Esophagus muscularis mucosa (tissue), 4 donors: ENCODE measurements around the gene CTNND1. TPM values are rescaled to one million over a fixed set of nuclear protein-coding genes. Genes with fewer than 3 reads are reported as not detected.

Experiments
- DNase-seq: peaks from one replicate; pipeline ENCODE4 v3.0.0-alpha.2; 2017; ENCODE audit errors: extremely low spot score
- H3K27ac ChIP-seq, 4 donors: fragments of 200-600 bp; sonication (generic); replicated peaks in 1 of 4; 1 replicate in 3 of 4; 2 replicates in 1 of 4; pipeline ENCODE4 v1.5.1; 2016 to 2019; ENCODE audit warnings: mild to moderate bottlenecking in 1 of 4
- H3K27me3 ChIP-seq, 4 donors: fragments of 200-600 bp; sonication (generic); one replicate each; pipeline versions ENCODE4 v1.5.1 to v1.6.0; 2016 to 2019
- H3K36me3 ChIP-seq, 4 donors: fragments of 200-600 bp; sonication (generic); one replicate each; pipeline ENCODE4 v1.5.1; 2016 to 2019
- H3K4me1 ChIP-seq, 4 donors: fragments of 200-600 bp; sonication (generic); one replicate each; pipeline ENCODE4 v1.5.1; 2016 to 2019
- H3K4me3 ChIP-seq, 4 donors: fragments of 200-600 bp; sonication (generic); 1 replicate in 2 of 4; 2 replicates in 2 of 4; pipeline ENCODE4 v1.5.1; 2016 to 2019; ENCODE audit warnings: mild to moderate bottlenecking in 4 of 4, moderate library complexity in 1 of 4
- H3K9me3 ChIP-seq, 4 donors: fragments of 200-600 bp; sonication (generic); 1 replicate in 3 of 4; 2 replicates in 1 of 4; pipeline ENCODE4 v1.5.1; 2016 to 2019
- EP300 ChIP-seq: sonication (generic); formaldehyde crosslinking; IDR thresholded peaks from one replicate; pipeline ENCODE4 v1.6.1; 2017; ENCODE audit warnings: antibody characterized with exemption
- POLR2A ChIP-seq: fragments of 450-650 bp; IDR thresholded peaks from one replicate; pipeline ENCODE4 v1.6.1; 2017; ENCODE audit warnings: antibody characterized with exemption, moderate library complexity, mild to moderate bottlenecking, low read depth
- POLR2AphosphoS5 ChIP-seq, 2 donors: sonication (generic); formaldehyde crosslinking; IDR thresholded peaks; one replicate each; pipeline ENCODE4 v1.6.1; 2017; ENCODE audit warnings: antibody characterized with exemption in 2 of 2
- WGBS: methylation state at CpG from one replicate; pipeline ENCODE4 v1.1.5; 2018; 5-methylcytosine and 5-hydroxymethylcytosine counted together
- intact Hi-C: fragments of 100-400 bp; cut with DNase I; formaldehyde crosslinking; loops from one replicate; pipeline ENCODE4 v1.15.1; 2023
- total RNA-seq, 4 donors: library from RNA; depleted of rRNA; stranded (reverse); fragments of >200 nt; gene quantifications; one replicate each; pipeline versions ENCODE4 v1.1.0 to v1.2.1, GENCODE V29; 2016
- TF ChIP-seq, protein P1 (sequence below), 3 experiments: fragments of 200-600 bp in 2 of 3; fragments of 450-650 bp in 1 of 3; sonication (generic) in 2 of 3; IDR thresholded peaks; one replicate each; pipeline ENCODE4 v1.5.1; 2017 to 2019; ENCODE audit warnings: antibody characterized with exemption in 3 of 3, mild to moderate bottlenecking in 2 of 3, moderate library complexity in 1 of 3

Gene CTNND1
- total RNA-seq, 4 donors from 2014 or later: 78.1 to 101 (median 89.5) TPM

DNA sequence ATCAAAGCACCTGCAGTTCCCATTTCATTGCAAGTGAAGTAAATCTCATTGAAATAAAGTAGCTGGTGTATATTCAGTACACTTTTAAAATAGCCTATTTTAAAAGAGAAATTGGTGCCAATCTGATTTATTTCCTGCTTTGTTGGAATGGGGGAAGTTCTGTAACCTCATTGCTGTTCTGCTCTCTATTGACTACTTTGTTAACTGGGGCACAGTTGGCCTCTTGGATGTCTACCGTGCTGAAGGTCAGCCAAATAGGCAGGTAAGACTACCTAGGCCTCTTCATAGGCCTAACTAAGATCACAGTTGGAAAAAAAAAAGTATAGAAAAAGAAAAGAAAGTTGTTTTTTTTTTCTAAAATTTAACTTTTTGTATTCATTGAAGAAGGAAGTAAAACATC lies 9.2 kb downstream of the CTNND1 start:
- TF ChIP-seq EP300 (no peak), POLR2A (no peak), POLR2AphosphoS5 (IDR thresholded peaks at IDR 0.05) (no peak)
- TF ChIP-seq, protein P1, sequence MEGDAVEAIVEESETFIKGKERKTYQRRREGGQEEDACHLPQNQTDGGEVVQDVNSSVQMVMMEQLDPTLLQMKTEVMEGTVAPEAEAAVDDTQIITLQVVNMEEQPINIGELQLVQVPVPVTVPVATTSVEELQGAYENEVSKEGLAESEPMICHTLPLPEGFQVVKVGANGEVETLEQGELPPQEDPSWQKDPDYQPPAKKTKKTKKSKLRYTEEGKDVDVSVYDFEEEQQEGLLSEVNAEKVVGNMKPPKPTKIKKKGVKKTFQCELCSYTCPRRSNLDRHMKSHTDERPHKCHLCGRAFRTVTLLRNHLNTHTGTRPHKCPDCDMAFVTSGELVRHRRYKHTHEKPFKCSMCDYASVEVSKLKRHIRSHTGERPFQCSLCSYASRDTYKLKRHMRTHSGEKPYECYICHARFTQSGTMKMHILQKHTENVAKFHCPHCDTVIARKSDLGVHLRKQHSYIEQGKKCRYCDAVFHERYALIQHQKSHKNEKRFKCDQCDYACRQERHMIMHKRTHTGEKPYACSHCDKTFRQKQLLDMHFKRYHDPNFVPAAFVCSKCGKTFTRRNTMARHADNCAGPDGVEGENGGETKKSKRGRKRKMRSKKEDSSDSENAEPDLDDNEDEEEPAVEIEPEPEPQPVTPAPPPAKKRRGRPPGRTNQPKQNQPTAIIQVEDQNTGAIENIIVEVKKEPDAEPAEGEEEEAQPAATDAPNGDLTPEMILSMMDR (IDR thresholded peaks at IDR 0.05): no peak
- no peaks in the 10 kb centered on the region for H3K9me3 ChIP-seq
- H3K27me3 ChIP-seq: no peaks in the 10 kb centered on the region
- no peak for DNase-seq
- H3K4me1 ChIP-seq: peaks cover 79 to 97% (median 94%) of the 10 kb centered on the region in 4 donors
- H3K36me3 ChIP-seq: no peaks in the 10 kb centered on the region
- WGBS: 40% methylated on average over 1 of the region's 1 CpG
- no peak overlapping the region for H3K4me3 ChIP-seq
- H3K27ac ChIP-seq: no peak overlapping the region
- intact Hi-C loops: no loop called here

DNA sequence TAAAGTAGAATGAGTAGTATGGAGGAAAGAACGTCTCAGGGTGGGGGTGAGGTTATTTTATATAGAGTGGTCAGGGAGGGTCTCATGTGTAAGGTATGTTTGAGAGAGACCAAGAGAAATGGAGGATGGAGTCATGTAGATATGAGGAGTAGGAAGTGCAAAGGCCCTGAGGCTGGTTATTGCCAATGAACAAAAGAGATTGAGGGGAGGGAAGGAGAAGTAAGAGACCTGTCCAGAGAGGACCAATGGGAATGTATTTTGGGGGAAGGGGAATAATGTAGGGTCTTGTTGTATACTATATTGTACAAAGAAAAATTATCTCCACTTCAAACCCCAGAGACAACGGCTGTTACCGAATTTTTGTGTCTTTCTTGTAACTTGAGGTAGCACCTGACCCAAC lies 9.8 kb downstream of the CTNND1 start:
- Histone ChIP-seq H3K4me1 (peaks cover 79 to 97% (median 94%) of the 10 kb centered on the region in 4 donors), H3K27me3 (no peaks in the 10 kb centered on the region), H3K9me3 (no peaks in the 10 kb centered on the region), H3K4me3 (no peak overlapping the region), H3K27ac (no peak overlapping the region), H3K36me3 (no peaks in the 10 kb centered on the region)
- no peak for DNase-seq
- no peak for TF ChIP-seq EP300
- no peak for TF ChIP-seq POLR2AphosphoS5 (IDR thresholded peaks at IDR 0.05)
- TF ChIP-seq, protein P1 (IDR thresholded peaks at IDR 0.05): no peak
- TF ChIP-seq POLR2A: no peak
- WGBS: 86% methylated on average over 3 of the region's 3 CpGs
- intact Hi-C loops: no loop called here

DNA sequence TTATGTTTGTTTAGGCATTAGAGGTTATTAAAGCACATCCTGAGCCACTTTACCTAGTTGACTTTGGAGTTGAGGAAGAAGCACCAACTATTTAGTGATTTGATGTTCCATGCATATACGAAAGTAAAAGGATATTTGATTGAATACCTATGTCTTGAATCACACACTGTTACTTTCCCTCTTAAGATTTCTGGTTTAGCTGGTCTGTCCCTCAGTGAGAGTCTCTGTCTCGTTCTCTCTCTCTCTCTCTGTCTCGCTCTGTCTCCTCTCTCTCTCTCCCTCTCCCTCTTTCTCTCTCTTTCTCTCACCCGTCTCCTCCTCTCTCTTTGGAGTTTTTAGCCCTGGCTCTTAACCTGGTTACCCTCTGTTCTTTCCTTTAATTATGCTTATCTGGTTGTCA lies 11.0 kb downstream of the CTNND1 start:
- Histone ChIP-seq H3K36me3 (no peaks in the 10 kb centered on the region), H3K4me1 (peaks cover 88 to 98% (median 94%) of the 10 kb centered on the region in 4 donors)
- DNase-seq: no peak

DNA sequence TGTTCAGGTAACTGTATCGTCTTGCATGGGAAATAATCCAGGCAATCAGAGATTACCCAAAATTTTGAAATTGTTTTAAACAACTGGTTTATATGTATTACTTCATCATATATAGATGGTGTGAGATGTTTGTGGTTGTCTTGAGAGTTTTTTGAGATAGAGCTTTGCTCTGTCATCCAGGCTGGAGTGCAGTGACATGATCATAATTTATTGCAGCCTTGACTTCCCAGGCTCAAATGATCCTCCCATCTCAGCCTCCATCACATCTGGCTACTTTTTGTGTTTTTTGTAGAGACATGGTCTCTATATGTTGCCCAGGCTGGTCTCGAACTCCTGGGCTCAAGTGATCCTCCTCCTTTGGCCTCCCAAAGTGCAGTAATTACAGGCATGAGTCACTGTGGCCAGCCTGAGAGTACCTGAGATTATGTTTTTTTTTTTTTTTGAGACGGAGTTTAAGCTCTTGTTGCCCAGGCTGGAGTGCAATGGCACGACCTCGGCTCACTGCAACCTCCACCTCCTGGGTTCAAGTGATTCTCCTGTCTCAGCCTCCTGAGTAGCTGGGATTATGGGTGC lies 11.5 kb downstream of the CTNND1 start:
- peak overlapping the region in 1 of 4 donors; percentile 26 for H3K27ac ChIP-seq
- H3K4me3 ChIP-seq: no peak overlapping the region
- H3K36me3 ChIP-seq: no peaks in the 10 kb centered on the region
- intact Hi-C loops: no loop called here
- DNase-seq: no peak
- 73% methylated on average over 5 of the region's 5 CpGs for WGBS
- TF ChIP-seq, protein P1 (IDR thresholded peaks at IDR 0.05): no peak
- TF ChIP-seq POLR2AphosphoS5 (IDR thresholded peaks at IDR 0.05) (no peak), EP300 (no peak), POLR2A (no peak)
- H3K9me3 ChIP-seq: no peaks in the 10 kb centered on the region
- H3K27me3 ChIP-seq: no peaks in the 10 kb centered on the region
- peaks cover 90 to 98% (median 94%) of the 10 kb centered on the region in 4 donors for H3K4me1 ChIP-seq

More for the DNA sequence above, 11.0 kb downstream of the CTNND1 start:
- no peak overlapping the region for H3K4me3 ChIP-seq
- no peaks in the 10 kb centered on the region for H3K9me3 ChIP-seq
- TF ChIP-seq, protein P1 (IDR thresholded peaks at IDR 0.05): no peak
- TF ChIP-seq POLR2AphosphoS5 (IDR thresholded peaks at IDR 0.05): no peak
- TF ChIP-seq POLR2A: no peak
- no peak for TF ChIP-seq EP300
- H3K27ac ChIP-seq: peak overlapping the region in 1 of 4 donors; percentile 26
- 61% methylated on average over 4 of the region's 4 CpGs for WGBS
- intact Hi-C loops: no loop called here
- no peaks in the 10 kb centered on the region for H3K27me3 ChIP-seq

DNA sequence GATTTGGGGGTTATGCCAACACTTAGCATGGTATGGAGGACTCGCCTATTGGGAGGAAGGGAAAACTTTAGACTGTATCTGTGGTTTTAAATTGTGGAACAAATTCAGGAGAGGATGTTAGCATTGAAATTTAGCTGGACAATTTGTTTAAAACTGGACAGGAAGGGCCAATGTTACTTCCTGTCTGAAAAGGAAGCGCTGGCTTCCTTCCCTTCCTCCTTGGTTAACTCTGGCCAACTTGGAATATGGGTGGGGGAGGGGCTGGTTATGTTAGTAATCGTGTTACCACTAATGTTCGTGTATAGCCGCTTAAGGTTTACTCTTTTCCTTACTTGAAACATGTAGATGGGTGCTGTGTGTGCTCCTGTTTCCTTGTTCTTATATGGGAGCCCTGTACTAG lies 13.9 kb downstream of the CTNND1 start:
- H3K27ac ChIP-seq: peak overlapping the region; percentile 75 to 82 (median 78)
- TF ChIP-seq POLR2A (no peak), EP300 (no peak), POLR2AphosphoS5 (IDR thresholded peaks at IDR 0.05) (no peak)
- TF ChIP-seq, protein P1 (IDR thresholded peaks at IDR 0.05): no peak
- no peak for DNase-seq
- WGBS: 41% methylated on average over 5 of the region's 5 CpGs
- no peaks in the 10 kb centered on the region for H3K36me3 ChIP-seq
- peak overlapping the region; percentile 9 to 20 (median 12) for H3K4me3 ChIP-seq
- no peaks in the 10 kb centered on the region for H3K9me3 ChIP-seq
- peaks cover 92 to 100% (median 98%) of the 10 kb centered on the region in 4 donors for H3K4me1 ChIP-seq
- intact Hi-C loops: no loop called here
- H3K27me3 ChIP-seq: no peaks in the 10 kb centered on the region
